ENCODE results near the gene CD46. TPM values are rescaled to one million over a fixed set of nuclear protein-coding genes. Genes with fewer than 3 reads are reported as not detected.

The CD46 gene
- total and polyA plus RNA-seq, 7 experiments from 2014 or later = 109 to 216 (median 127) TPM

DNA sequence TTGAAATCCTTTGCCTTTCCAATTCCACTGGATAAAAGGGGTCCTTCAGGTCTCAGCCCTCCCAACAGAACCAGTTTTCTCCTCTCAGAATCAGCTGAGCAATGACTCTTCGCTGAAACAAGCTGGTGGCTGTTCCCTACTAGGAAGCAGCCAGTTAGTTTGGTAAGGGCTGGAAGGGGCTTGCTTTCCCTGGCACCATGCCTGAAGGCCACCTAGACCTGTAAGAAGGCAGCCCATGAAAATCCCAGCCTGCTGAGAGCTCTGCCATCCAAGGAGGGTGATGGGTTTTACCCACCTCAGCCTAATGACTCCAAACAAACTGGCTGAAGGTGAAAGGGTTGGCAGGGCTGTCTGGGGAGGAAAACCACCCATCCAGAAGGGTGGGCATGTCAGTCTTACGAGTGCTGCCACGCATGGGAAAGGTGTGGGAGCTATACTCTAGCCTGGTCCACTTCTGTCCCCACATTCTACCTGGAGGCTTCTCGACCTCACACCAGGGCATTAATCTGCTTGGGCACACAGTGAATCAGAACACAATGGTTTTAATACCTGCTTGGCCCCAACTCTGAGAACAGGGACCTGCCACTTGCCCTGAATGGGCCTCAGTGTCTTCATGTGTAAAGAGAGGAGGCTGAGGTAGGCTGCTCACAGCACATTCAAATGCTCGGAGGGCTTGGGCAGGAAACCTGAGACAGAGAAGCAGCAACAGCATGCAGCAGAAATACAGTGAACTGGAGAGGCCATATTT is 53.0 kb downstream of the CD46 start:
- H3K9me3 Mint-ChIP-seq = no peaks in the 10 kb centered on the region
- Histone ChIP-seq H3K36me3 (ENCODE audit: control insufficient read depth in 2 of 3, insufficient read depth in 3 of 3, low read length in 3 of 3) (peaks cover 30 to 92% (median 44%) of the 10 kb centered on the region in 3 experiments), H3K9me3 (ENCODE audit: control insufficient read depth in 2 of 3, low read length in 3 of 3) (no peaks in the 10 kb centered on the region), H3K4me3 (ENCODE audit: low read length) (no peak overlapping the region), H3K27ac (ENCODE audit: low read depth, low read length) (peak overlapping the region; percentile 17), H3K4me1 (ENCODE audit: control insufficient read depth in 2 of 2, insufficient read depth in 2 of 2, low read length in 2 of 2) (peaks cover 18 to 21% of the 10 kb centered on the region in 2 donors), H3K27me3 (ENCODE audit: control insufficient read depth in 2 of 2, insufficient read depth in 2 of 2, low read length in 2 of 2) (no peaks in the 10 kb centered on the region)
- H3K4me1 Mint-ChIP-seq = peaks cover 27 to 63% (median 44%) of the 10 kb centered on the region in 7 donors
- peak overlapping the region in 8 of 9 donors; percentile 25 to 83 (median 70) for H3K27ac Mint-ChIP-seq
- intact Hi-C loops (cut with micrococcal nuclease) = no loop called here
- peaks cover 3 to 33% (median 13%) of the 10 kb centered on the region in 5 donors for H3K36me3 Mint-ChIP-seq
- POLR2A ChIA-PET = no interaction called here
- CTCF ChIA-PET = interaction anchor here (0.9 kb wide), 1 partner anchor 19 kb away, joined by 4 read pairs; no protein-coding TSS in a partner anchor
- no peak for ATAC-seq
- no peaks in the 10 kb centered on the region for H3K27me3 Mint-ChIP-seq
- no peak overlapping the region for H3K4me3 Mint-ChIP-seq
- DNase-seq = no peak

GRCh38 chr1:207805841-207806421 is 54.1 kb downstream of the CD46 start:
- no peaks in the 10 kb centered on the region for H3K9me3 ChIP-seq (ENCODE audit: control insufficient read depth in 2 of 3, low read length in 3 of 3)
- H3K4me1 Mint-ChIP-seq = peaks cover 29 to 65% (median 51%) of the 10 kb centered on the region in 7 donors
- ATAC-seq (peak; percentile 22), DNase-seq (no peak)
- no peak overlapping the region for H3K4me3 ChIP-seq (ENCODE audit: low read length)
- no peaks in the 10 kb centered on the region for H3K27me3 Mint-ChIP-seq
- peaks cover 3 to 40% (median 13%) of the 10 kb centered on the region in 5 donors for H3K36me3 Mint-ChIP-seq
- peak overlapping the region in 8 of 9 donors; percentile 31 to 94 (median 68) for H3K27ac Mint-ChIP-seq
- ChIA-PET POLR2A (interaction anchor here (1.2 kb wide), 1 partner anchor 16 kb away, joined by 6 read pairs; no protein-coding TSS in a partner anchor), CTCF (no interaction called here)
- intact Hi-C loops (cut with micrococcal nuclease) = no loop called here
- peak overlapping the region in 1 of 10 donors; percentile 20 for H3K4me3 Mint-ChIP-seq
- H3K4me1 ChIP-seq (ENCODE audit: control insufficient read depth in 2 of 2, insufficient read depth in 2 of 2, low read length in 2 of 2) = peaks cover 18 to 27% of the 10 kb centered on the region in 2 donors
- peaks cover 30 to 92% (median 49%) of the 10 kb centered on the region in 3 experiments for H3K36me3 ChIP-seq (ENCODE audit: control insufficient read depth in 2 of 3, insufficient read depth in 3 of 3, low read length in 3 of 3)
- peak overlapping the region; percentile 54 for H3K27ac ChIP-seq (ENCODE audit: low read depth, low read length)
- no peaks in the 10 kb centered on the region for H3K9me3 Mint-ChIP-seq
- no peaks in the 10 kb centered on the region for H3K27me3 ChIP-seq (ENCODE audit: control insufficient read depth in 2 of 2, insufficient read depth in 2 of 2, low read length in 2 of 2)

- ChIA-PET POLR2A (interaction anchor here (0.7 to 1.2 kb wide), 4 partner anchors 12 to 57 kb away, joined by 3 to 6 read pairs (median 3); no protein-coding TSS in a partner anchor), CTCF (interaction anchor here (1.0 to 1.5 kb wide), 2 partner anchors 10 to 76 kb away, joined by 3 to 4 read pairs; no protein-coding TSS in a partner anchor)
- Histone ChIP-seq H3K27me3 (ENCODE audit: control insufficient read depth in 2 of 2, insufficient read depth in 2 of 2, low read length in 2 of 2) (no peaks in the 10 kb centered on the region), H3K4me1 (ENCODE audit: control insufficient read depth in 2 of 2, insufficient read depth in 2 of 2, low read length in 2 of 2) (peaks cover 18 to 27% of the 10 kb centered on the region in 2 donors), H3K9me3 (ENCODE audit: control insufficient read depth in 2 of 3, low read length in 3 of 3) (no peaks in the 10 kb centered on the region), H3K36me3 (ENCODE audit: control insufficient read depth in 2 of 3, insufficient read depth in 3 of 3, low read length in 3 of 3) (peaks cover 30 to 90% (median 49%) of the 10 kb centered on the region in 3 experiments), H3K4me3 (ENCODE audit: low read length) (no peak overlapping the region), H3K27ac (ENCODE audit: low read depth, low read length) (peak overlapping the region; percentile 54)
- intact Hi-C loops (cut with micrococcal nuclease) = no loop called here
- Mint-ChIP-seq H3K4me1 (peaks cover 28 to 64% (median 57%) of the 10 kb centered on the region in 7 donors), H3K36me3 (peaks cover 3 to 38% (median 13%) of the 10 kb centered on the region in 5 donors), H3K27me3 (no peaks in the 10 kb centered on the region), H3K9me3 (no peaks in the 10 kb centered on the region), H3K27ac (peak overlapping the region; percentile 59 to 94 (median 83)), H3K4me3 (peak overlapping the region in 5 of 10 donors; percentile 52 to 68 (median 59))
- peak; percentile 14 for ATAC-seq
- peak in 1 of 9 donors; percentile 22 for DNase-seq
Measured at GRCh38 chr1:207806531-207807325, 54.9 kb downstream of the CD46 start.

GRCh38 chr1:207807326-207807689 is 55.5 kb downstream of the CD46 start:
- H3K9me3 Mint-ChIP-seq = peaks cover 0 to 3% (median 0%) of the 10 kb centered on the region in 11 donors
- H3K27ac Mint-ChIP-seq = peak overlapping the region; percentile 59 to 94 (median 83)
- intact Hi-C loops (cut with micrococcal nuclease) = no loop called here
- DNase-seq (no peak), ATAC-seq (peak; percentile 27)
- ChIA-PET POLR2A (interaction anchor here (0.7 to 1.1 kb wide), 3 partner anchors 11 to 57 kb away, joined by 3 read pairs; no protein-coding TSS in a partner anchor), CTCF (interaction anchor here (1.0 to 1.5 kb wide), 2 partner anchors 11 to 76 kb away, joined by 3 to 4 read pairs; no protein-coding TSS in a partner anchor)
- H3K4me1 Mint-ChIP-seq = peaks cover 32 to 65% (median 58%) of the 10 kb centered on the region in 7 donors
- peaks cover 3 to 38% (median 15%) of the 10 kb centered on the region in 5 donors for H3K36me3 Mint-ChIP-seq
- peaks cover 32 to 90% (median 49%) of the 10 kb centered on the region in 3 experiments for H3K36me3 ChIP-seq (ENCODE audit: control insufficient read depth in 2 of 3, insufficient read depth in 3 of 3, low read length in 3 of 3)
- H3K4me3 Mint-ChIP-seq = peak overlapping the region in 4 of 10 donors; percentile 52 to 68 (median 58)
- no peak overlapping the region for H3K4me3 ChIP-seq (ENCODE audit: low read length)
- H3K9me3 ChIP-seq (ENCODE audit: control insufficient read depth in 2 of 3, low read length in 3 of 3) = no peaks in the 10 kb centered on the region
- no peaks in the 10 kb centered on the region for H3K27me3 Mint-ChIP-seq
- H3K4me1 ChIP-seq (ENCODE audit: control insufficient read depth in 2 of 2, insufficient read depth in 2 of 2, low read length in 2 of 2) = peaks cover 18 to 27% of the 10 kb centered on the region in 2 donors
- H3K27ac ChIP-seq (ENCODE audit: low read depth, low read length) = peak overlapping the region; percentile 54
- no peaks in the 10 kb centered on the region for H3K27me3 ChIP-seq (ENCODE audit: control insufficient read depth in 2 of 2, insufficient read depth in 2 of 2, low read length in 2 of 2)

- Histone ChIP-seq H3K27ac (ENCODE audit: low read depth, low read length) (peak overlapping the region; percentile 54), H3K4me3 (ENCODE audit: low read length) (no peak overlapping the region), H3K4me1 (ENCODE audit: control insufficient read depth in 2 of 2, insufficient read depth in 2 of 2, low read length in 2 of 2) (peaks cover 18 to 27% of the 10 kb centered on the region in 2 donors), H3K27me3 (ENCODE audit: control insufficient read depth in 2 of 2, insufficient read depth in 2 of 2, low read length in 2 of 2) (no peaks in the 10 kb centered on the region), H3K36me3 (ENCODE audit: control insufficient read depth in 2 of 3, insufficient read depth in 3 of 3, low read length in 3 of 3) (peaks cover 32 to 93% (median 49%) of the 10 kb centered on the region in 3 experiments), H3K9me3 (ENCODE audit: control insufficient read depth in 2 of 3, low read length in 3 of 3) (no peaks in the 10 kb centered on the region)
- no peaks in the 10 kb centered on the region for H3K27me3 Mint-ChIP-seq
- H3K4me1 Mint-ChIP-seq = peaks cover 32 to 64% (median 58%) of the 10 kb centered on the region in 7 donors
- peak overlapping the region; percentile 48 to 94 (median 83) for H3K27ac Mint-ChIP-seq
- DNase-seq (no peak), ATAC-seq (peak; percentile 49)
- H3K9me3 Mint-ChIP-seq = peaks cover 0 to 3% (median 0%) of the 10 kb centered on the region in 11 donors
- POLR2A ChIA-PET = interaction anchor here (0.7 kb wide), 1 partner anchor 56 kb away, joined by 3 read pairs; no protein-coding TSS in a partner anchor
- CTCF ChIA-PET = interaction anchor here (1.0 to 1.5 kb wide), 2 partner anchors 11 to 75 kb away, joined by 3 to 4 read pairs; no protein-coding TSS in a partner anchor
- peaks cover 3 to 38% (median 15%) of the 10 kb centered on the region in 5 donors for H3K36me3 Mint-ChIP-seq
- H3K4me3 Mint-ChIP-seq = peak overlapping the region in 3 of 10 donors; percentile 55 to 68 (median 61)
- intact Hi-C loops (cut with micrococcal nuclease) = no loop called here
Measured at GRCh38 chr1:207807690-207808321, 56.0 kb downstream of the CD46 start.

All from naive thymus-derived CD4-positive, alpha-beta T cell (primary cell).